Renal cortical epithelial cell (primary cell): ENCODE measurements around the gene FUZ. TPM values are rescaled to one million over a fixed set of nuclear protein-coding genes. Genes with fewer than 3 reads are reported as not detected.

ENCODE experiments used
- DNase-seq: peaks from one replicate; pipeline ENCODE4 v3.0.0-alpha.2; 2011; ENCODE audit warnings: low read depth
- total RNA-seq: library from RNA; depleted of rRNA; stranded (reverse); fragments of >200 nt; gene quantifications from 2 replicates; pipeline ENCODE4 v1.2.3, GENCODE V29; 2014

The FUZ gene
- 13.4 and 24.2 TPM in 2 replicates for total RNA-seq

DNA sequence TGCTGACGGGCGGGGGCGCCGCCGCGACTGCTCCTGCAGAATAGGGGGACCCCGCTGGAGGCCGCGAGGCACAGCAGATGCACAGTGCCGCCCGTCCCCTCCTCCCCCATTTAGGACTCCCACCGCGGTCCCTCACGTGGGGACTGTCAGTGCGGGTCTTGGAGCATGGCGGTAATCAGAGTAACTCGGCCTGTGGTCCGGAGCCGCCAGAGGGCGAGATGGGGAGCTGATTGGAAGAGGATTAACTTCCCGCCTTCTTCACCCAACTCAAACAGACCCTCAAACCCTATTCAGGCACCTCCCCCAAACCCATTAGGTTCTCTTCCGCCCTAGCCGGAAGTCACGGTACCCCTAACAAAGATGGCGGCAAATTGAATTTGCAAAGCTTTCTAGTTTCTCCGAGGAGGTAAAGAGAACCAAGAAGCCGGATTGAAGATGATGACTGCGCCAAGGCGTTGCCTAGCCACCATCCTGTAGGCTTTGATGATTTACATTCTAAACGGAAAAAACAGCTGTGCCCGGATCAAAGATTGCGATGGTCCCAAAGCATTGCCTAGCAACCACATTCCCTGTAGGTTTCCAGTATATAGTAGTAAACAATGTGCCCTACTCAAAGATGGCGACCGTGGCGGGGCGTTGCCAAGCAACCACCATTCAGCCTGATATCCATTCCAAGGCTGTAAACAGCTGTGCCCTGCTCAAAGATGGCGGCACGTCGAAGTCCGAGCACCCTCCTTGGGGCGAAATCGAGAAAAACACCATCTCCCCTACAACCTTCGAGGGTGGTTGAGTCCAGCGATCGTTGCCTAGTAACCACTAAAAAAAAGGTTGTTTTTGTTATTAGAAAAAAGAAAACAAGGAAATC, at the start of gene FUZ:
Gene FUZ, minus strand, starts transcription at position 296 of the 865 bp plus-strand sequence. Its CDS starts 186 bp downstream, at position 110.
- peak; percentile 97 for DNase-seq

- no peak for DNase-seq
These were observed 49.5 kb upstream of the FUZ start for GRCh38 chr19:49862391-49863253.

DNA sequence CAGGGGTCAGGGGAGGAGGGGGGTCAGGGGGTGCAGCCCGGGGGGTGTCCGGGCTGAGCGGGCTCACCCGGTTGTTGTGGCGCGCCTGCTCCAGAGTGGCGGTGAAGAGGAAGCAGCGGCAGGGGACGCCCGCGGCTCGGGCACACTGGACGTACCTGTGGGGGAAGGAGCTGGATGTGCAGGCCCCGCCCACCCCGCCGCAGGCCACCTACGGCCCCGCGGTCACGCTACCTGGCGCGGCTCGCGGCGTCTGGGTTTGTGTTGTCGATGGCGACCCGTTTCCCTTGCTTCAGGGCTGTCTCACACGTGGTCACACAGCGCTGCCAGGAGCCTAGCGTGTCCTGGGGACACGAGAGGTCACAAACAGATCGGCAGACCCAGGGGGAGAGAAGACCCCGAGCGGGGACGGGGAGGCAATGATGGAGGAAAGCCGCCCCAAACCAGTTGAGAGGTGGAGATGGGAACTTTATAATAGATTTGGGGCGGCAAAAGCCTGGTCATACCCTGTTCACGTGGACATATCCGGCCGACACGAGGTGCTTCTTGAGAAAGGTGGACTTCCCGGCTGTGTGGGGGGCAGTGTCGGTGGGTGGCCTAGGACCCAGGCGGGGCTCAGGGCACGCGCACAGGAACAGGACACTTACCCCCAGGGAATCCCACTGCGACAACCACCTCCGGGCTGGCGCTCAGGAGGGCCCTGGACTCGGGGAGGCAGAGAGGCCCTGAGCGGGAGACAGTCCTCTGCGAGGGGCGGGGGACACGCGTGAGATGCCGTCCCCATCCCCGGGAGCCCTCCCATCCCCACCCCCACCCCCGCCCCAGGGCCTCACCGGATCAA, 48.7 kb upstream of the FUZ start:
- DNase-seq: no peak

DNA sequence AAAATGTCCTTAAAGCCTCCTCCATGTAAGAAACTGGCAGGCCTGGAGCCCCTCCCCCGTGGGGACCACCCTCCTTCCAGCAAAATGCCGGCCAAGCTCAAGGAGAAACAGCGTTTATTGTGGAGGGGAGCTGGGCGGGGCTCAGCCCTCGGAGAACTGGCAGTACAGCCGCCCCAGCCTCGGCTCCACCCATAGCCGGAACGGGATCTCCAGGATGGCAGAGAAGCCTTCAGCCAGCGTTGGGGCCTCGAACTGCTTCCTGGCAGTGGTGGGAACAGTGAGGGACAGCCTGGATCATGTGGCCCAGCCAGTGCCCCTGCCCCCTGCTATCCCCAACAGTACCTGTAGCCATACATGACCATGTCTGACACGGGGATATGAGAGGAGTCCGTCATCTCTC, 48.0 kb upstream of the FUZ start:
- DNase-seq: no peak

DNA sequence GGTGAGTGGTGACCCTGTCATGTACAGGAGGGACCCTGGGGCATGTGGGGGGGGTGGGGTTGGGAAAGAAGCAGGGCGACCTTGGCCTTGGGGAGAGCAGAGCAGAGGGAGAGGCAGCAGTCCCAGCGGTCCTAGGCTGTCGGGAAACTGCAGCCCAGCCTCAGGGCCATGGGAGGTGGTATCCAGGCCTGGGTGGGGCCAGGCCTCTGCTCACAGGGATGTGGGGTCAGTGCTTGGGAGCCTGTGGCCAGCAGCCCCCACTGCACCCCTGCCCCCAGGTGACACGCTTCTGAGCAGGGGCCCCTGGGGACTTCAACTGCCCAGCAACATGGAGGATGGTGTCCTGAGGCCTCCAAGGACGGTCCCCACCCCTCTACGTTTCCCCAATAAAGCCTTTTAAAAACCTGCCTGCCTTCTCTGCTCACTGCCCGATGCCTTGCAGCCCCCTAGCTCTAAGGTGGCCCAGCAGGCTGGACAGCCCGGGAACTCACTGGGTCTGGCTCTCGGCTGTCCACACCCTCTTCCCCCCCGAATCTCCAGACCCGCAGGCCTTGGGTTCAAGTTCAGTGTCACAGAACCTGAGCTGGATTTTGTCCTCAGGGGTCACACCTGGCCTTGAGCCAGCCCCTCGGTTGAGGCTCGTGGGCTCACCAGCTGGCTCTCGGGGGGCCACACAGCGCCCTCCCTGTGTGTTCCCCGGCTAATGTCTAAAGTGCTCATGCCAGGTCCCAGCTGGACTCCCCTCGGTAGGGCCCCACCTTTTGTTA, 47.4 kb upstream of the FUZ start:
- DNase-seq: no peak

- no peak for DNase-seq
These were observed 46.7 kb upstream of the FUZ start for GRCh38 chr19:49859682-49860335.

GRCh38 chr19:49858088-49858985, 45.2 kb upstream of the FUZ start:
- no peak for DNase-seq

DNA sequence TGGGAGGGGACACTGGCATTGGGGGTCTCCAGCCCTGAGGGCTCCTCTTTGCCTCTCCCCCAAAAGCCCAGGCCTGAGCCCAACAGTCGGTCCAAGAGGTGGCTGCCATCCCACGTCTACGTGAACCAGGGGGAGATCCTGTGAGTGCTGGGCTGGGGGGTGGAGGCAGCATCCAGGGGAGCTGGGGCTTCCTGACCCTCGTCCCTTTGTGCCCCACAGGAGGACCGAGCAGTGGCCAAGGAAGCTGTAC, 44.7 kb upstream of the FUZ start:
- DNase-seq: no peak

- DNase-seq: no peak
These were observed 44.2 kb upstream of the FUZ start for GRCh38 chr19:49857061-49857837.

- DNase-seq: no peak
These were observed 43.5 kb upstream of the FUZ start for GRCh38 chr19:49856574-49857021.

DNA sequence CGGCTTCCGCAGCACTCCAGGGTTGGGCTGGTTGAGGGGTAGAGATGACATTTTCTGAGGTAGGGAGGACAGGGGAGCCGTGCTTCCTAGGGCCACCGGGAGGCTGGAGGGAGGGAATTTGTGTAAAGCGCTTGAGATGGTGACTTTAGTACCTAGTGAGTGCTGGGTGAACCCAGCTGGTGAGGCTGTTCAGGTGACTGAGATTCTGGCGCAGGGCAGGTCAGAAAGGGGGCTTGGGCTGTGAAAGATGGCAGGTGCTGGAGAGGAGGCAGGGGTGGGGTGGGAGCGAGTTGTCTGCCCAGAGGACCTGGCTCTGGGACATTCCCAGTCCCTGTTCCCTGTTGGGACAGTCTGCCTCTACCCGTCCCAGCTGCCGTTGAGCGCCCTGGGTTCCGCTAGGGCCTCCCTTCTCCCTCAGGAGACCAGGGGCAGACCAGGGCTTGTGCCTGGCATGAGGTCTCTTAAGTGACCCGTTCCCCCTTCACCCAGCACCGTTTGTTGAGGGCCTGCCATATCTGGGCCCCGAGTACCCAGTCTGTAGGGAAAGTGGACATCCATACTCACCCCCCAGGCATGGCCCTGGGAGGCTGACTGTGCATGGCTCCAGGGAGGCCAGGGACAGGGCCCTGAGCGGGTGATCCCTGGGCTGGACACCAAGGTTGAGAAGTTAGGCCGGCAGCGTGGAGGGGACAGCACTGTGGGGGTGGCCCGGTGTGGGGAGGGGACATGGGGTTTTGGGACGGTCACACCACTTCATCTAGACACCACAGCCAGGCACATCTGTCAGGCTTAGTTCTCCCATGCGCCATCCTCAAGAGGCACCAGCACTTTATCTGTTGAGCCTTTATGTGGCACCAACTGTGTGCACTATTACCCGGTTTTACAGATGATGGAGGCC, 42.8 kb upstream of the FUZ start:
- DNase-seq: no peak

GRCh38 chr19:49855277-49855675, 42.2 kb upstream of the FUZ start:
- DNase-seq: no peak

DNA sequence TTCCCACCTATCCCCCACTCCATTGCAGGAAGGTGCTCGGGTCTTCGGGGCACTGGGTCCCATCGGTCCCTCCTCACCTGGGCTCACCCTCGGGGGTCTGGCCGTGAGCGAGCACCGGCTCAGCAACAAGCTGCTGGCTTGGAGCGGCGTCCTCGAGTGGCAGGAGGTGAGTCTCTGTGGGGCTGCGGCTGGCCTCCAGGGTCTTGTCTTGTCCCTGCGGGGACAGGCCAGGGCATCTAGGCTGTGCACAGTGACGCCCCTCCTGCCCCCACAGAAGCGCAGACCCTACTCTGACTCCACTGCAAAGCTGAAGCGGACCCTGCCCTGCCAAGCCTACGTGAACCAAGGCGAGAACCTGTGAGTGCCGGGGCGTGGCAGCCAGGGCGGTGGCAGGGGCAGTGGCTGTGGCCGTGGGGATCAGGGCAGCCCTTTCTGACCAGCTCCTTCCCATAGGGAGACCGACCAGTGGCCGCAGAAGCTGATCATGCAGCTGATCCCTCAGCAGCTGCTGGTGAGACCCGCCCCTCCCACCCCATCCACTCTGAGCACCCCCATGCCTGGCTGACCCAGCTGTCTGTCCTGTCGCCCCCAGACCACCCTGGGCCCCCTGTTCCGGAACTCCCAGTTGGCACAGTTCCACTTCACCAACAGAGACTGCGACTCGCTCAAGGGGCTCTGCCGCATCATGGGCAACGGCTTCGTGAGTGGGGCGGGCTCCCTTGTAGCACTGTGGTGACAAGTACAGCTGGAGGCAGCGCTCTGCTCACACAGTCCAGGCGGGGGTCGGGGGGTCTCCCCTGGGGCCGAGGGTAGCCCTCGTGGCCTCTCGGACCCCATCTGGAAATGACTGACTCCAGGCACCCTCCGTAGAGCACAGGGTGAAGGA, 41.5 kb upstream of the FUZ start:
- no peak for DNase-seq

GRCh38 chr19:49853852-49854377, 40.8 kb upstream of the FUZ start:
- DNase-seq: no peak

DNA sequence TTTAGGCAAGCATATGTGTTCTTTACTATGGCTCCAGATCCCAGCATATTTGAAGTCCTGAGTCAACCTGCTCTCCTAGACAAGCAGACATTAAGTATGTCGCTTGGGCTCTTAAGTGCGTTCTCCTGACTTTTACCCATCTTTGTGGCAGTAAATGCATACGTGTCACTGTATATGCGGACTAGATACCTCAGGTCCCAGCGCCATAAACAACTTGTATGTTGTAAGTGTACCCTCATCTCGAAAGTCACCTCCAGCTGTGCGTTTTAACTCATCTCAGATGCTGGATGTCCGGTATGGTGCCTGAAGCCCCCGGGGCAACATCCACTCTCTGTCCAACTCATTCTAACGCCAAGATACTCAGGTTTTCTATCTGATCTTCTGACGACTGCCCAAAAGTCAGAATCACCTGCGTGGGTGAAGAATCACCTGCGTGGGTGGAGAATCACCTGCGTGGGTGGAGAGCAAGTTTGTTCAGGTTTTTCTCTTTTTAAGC, 39.6 kb upstream of the FUZ start:
- no peak for DNase-seq

- no peak for DNase-seq
These were observed 38.6 kb upstream of the FUZ start for GRCh38 chr19:49851456-49852259.
